ENCODE results near the gene FNDC3B.

Gene FNDC3B

DNA sequence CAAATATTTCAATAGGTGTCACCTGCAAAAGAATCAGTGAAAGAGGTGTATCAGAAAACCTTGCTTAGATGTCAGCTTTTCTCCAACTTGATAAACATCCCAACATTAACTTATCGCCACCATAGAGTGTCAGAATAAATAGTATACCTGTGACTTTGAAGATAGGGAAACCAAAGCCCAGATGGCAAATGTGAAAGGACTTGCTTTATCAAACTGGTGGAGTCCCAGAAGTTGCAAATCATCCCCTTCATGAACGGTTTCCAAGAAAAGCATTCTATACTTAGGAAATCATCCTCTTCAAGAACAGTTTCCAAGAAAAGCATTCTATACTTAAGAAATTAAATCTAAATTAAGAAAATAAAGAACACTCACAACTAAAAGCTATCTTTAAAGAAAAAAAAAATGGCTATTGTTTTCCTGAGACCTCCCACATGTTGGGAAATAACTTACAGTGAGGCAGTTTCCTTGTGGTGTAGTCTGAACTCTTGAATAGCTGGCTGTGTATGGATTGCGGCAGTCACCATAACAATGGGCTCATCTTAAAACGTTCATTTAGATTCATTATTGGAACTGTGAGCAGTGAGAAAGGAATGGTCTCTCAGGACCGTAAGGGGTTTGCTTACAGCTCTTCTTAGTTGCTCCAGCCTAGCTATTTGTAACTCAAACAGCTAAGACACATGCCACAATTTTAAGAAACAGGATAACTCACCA lies 352.4 kb downstream of the FNDC3B start:
- no peak for DNase-seq (ENCODE audit: low read depth in 2 of 2)

GRCh38 chr3:172394692-172395091 lies 355.3 kb downstream of the FNDC3B start:
- DNase-seq (ENCODE audit: low read depth in 2 of 2) = no peak

- no peak for DNase-seq (ENCODE audit: low read depth in 2 of 2)
Measured at GRCh38 chr3:172396400-172396799, 357.0 kb downstream of the FNDC3B start.

GRCh38 chr3:172397716-172398405 lies 358.5 kb downstream of the FNDC3B start:
- no peak for DNase-seq (ENCODE audit: low read depth in 2 of 2)

DNA sequence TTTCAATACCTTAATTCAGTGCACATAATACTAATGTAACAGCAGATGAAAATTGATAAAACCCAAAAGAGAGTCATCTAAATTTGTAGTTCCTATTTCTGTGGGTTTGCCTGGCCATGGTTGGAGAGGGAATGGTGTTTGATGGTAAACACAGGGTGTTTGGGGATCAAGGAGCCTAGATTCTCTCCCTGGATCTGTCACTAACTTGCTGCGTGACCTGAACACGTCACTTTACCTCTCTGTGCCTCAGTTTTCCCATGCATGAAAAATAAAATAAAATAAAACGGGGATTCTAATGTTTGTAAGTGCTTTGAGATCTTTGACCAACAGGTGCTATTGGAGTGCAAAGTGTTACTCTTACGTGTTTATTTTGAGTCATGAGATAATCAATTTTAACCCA lies 359.1 kb downstream of the FNDC3B start:
- DNase-seq (ENCODE audit: low read depth in 2 of 2) = no peak

DNA sequence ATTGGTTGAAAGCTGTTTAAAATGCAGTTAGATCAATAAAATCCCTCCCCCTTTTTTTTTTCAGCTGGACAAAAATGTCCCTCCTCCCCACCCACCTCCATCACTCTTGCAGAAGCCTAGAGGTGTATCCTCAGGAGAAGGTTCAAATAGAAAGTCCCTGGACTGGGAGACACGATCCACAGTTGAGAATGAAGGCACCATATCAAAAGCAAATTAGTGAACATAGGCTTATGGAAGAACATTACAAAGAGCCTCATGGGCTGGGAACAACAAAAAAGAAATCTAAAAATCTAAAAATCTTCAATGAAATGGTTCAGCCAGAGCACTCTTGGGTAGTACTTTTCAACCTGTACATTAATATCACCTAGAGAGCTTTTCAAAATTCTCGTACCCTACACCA lies 362.7 kb downstream of the FNDC3B start:
- DNase-seq (ENCODE audit: low read depth in 2 of 2) = no peak

GRCh38 chr3:172402892-172403643 lies 363.7 kb downstream of the FNDC3B start:
- no peak for DNase-seq (ENCODE audit: low read depth in 2 of 2)

- no peak for DNase-seq (ENCODE audit: low read depth in 2 of 2)
Measured at GRCh38 chr3:172404237-172404962, 365.0 kb downstream of the FNDC3B start.

GRCh38 chr3:172405914-172406313 lies 366.5 kb downstream of the FNDC3B start:
- no peak for DNase-seq (ENCODE audit: low read depth in 2 of 2)

DNA sequence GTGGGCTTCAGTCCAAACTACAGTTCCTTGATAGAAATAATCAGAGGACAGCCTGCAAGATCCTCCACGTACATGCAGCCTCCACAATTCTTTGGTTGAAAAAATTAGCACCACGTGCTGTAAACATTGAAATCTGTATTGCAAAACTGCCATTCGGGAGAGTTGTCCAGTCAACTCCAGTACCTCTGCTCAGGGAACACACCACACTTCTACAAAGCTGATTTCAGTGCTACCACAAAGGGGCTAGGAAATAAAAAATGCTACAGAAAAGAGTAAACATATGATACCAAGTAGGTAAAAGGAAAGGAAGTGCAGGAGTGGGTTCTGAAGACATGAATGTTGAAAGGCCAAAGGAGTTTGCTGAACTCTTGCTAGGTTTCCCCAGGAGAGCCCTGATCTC lies 368.5 kb downstream of the FNDC3B start:
- DNase-seq (ENCODE audit: low read depth in 2 of 2) = no peak

- no peak for DNase-seq (ENCODE audit: low read depth in 2 of 2)
Measured at GRCh38 chr3:172410702-172411477, 371.5 kb downstream of the FNDC3B start.

DNA sequence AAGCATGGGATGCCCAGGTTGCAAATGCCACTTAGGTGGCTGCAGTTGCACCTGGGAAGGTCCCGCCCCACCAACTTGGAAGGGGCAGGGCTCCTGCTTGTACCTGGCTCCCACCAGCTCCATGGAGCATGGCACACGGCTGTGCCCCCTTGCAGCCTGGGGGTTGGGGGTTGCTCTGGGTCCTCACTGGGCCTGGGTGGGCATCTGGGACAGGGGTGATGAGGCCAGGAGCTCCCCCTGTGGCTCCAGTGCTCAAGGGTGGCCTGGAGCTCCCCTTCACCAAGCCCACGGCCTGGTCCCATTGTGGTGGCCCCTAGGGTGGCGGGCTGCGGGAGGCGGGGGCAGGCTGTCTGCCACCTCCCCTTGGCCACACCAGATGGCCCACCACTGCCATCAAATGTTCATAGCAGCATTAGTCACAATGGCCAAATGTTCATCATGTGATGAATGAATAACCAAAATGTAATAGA lies 372.1 kb downstream of the FNDC3B start:
- DNase-seq (ENCODE audit: low read depth in 2 of 2) = no peak

- DNase-seq (ENCODE audit: low read depth in 2 of 2) = no peak
Measured at GRCh38 chr3:172415323-172415722, 375.9 kb downstream of the FNDC3B start.

DNA sequence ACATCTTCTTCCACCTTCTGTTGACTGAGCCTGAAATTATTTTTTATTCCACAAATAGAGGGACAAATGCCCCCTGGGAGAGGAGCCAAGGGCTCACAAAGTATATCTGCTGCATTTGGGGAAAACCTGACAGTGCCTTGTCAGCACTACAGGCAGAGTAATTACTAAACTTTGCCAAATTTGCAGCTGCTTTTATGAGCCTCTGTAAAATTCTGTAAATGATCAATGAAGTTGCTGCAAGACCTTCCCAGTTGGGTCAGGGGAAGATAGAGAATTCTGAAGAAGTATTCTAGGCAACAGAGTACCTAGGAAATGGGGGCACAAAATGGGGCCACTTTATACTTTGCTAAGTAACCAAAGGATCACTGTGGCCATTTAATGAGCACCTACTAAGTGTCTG lies 398.3 kb downstream of the FNDC3B start:
- DNase-seq (ENCODE audit: low read depth in 2 of 2) = no peak

GRCh38 chr3:172438186-172438585 lies 398.8 kb downstream of the FNDC3B start:
- DNase-seq (ENCODE audit: low read depth in 2 of 2) = no peak

DNA sequence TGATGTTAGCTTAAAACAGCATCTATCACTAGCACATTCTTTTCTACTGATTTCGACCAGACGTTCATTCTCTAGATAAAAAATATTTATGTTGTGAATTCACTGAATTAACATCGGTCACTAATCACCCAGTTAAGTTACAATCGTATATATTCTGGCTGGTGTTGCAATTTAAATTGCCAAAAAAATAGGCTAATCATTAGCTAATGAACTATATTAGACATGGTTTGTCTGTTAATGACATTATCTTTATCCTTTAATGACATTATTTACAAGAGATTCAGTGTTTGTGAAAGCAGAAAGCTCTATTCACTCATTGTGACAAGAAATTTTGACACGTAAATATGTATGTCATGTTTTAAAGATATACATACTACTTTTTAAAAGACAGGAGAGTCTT lies 402.2 kb downstream of the FNDC3B start:
- DNase-seq (ENCODE audit: low read depth in 2 of 2) = no peak

GRCh38 chr3:172442606-172443005 lies 403.2 kb downstream of the FNDC3B start:
- no peak for DNase-seq (ENCODE audit: low read depth in 2 of 2)

DNA sequence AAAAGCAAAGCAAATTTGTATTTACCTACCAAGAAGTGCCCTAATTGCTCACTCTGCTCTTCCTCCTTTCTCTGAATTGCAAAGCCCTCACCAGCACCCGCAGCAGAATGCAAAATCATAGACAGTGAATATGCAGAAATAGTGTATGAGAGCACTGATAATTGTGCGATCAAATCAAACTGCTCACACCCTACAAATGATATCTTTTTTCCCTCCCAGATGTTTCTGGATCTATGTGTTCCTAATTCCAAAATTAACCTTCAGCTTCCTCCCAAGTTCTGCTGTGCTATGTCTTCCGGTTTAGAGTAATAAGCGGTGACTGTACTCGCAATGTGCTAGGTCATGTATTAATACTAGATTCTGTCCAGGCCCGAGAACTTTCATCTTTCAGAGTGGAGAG lies 405.4 kb downstream of the FNDC3B start:
- no peak for DNase-seq (ENCODE audit: low read depth in 2 of 2)

GRCh38 chr3:172446198-172446597 lies 406.8 kb downstream of the FNDC3B start:
- no peak for DNase-seq (ENCODE audit: low read depth in 2 of 2)

- no peak for DNase-seq (ENCODE audit: low read depth in 2 of 2)
Measured at GRCh38 chr3:172447611-172448579, 408.5 kb downstream of the FNDC3B start, which contains the start of gene GHSR. GHSR (minus strand) TSS chr3:172448456; CDS start chr3:172448413, 43 bp downstream.

Data from fibroblast of skin of left quadriceps (primary cell).